ENCODE data around the gene CENPX. TPM values are rescaled to one million over a fixed set of nuclear protein-coding genes. Genes with fewer than 3 reads are reported as not detected.

CENPX gene
- total RNA-seq, 1 experiment from 2014 or later: 187 TPM

DNA sequence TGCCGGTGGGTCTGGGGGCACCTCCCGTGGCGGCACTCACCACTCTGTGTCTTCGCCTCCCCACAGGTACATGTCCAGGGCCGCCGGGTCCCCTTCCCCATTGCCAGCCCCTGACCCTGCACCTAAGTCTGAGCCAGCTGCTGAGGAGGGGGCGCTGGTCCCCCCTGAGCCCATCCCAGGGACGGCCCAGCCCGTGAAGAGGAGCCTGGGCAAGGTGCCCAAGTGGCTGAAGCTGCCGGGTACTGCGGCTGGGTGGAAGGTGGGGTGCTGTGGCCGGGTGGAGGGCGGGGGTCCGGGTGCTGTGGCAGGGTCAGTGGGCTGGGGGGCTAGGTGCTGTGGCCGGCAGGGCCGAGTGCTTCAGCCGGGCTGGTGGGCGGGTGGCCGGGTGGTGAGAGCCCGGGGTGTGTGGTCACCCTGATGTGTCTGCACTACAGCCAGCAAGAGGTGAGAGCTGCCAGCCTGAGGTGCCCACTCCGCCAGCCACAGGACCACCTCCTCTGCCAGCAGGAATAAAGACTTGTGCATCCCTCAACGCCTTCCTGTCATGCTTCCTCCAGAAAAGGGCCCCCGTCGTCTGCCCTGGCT is 5.7 kb downstream of the CENPX start:
- intact Hi-C loops (cut with micrococcal nuclease; ENCODE audit: unreplicated experiment): no loop called here
- Histone ChIP-seq H3K4me1 (ENCODE audit: control insufficient read depth, insufficient read depth, low read length) (peaks cover 36% of the 10 kb centered on the region), H3K27me3 (ENCODE audit: control insufficient read depth, insufficient read depth, low read length) (no peaks in the 10 kb centered on the region), H3K36me3 (ENCODE audit: control insufficient read depth, insufficient read depth, low read length) (no peaks in the 10 kb centered on the region; the same call in 1 of the 2 replicates), H3K4me3 (ENCODE audit: low read depth in 2 of 2, low read length in 2 of 2) (no peak overlapping the region), H3K27ac (ENCODE audit: low read length) (no peak overlapping the region), H3K9me3 (ENCODE audit: control insufficient read depth, insufficient read depth, low read depth, low read length) (no peaks in the 10 kb centered on the region)
- no TSS peak for BruUV-seq (replicated peaks)
- in situ Hi-C loops (cut with HindIII; ENCODE audit: low pct_unique_long_range_greater_than_20kb, low sequenced_read_pairs): no loop called here
- no peak for DNase-seq (ENCODE audit: low read depth, low spot score)
- no peak for ATAC-seq
- POLR2A ChIA-PET: no interaction called here
- TF ChIP-seq CTCF (IDR thresholded peaks at IDR 0.05) (no peak), POLR2AphosphoS5 (IDR thresholded peaks at IDR 0.05; ENCODE audit: low read depth, low read length) (no peak), SIN3A (IDR thresholded peaks at IDR 0.05; ENCODE audit: borderline replicate concordance, insufficient read depth, low read depth, low read length) (no peak), TCF7L2 (IDR thresholded peaks at IDR 0.05; ENCODE audit: low read depth, low read length) (no peak), REST (IDR thresholded peaks at IDR 0.05; ENCODE audit: insufficient read depth in 1 of 2, low read depth in 2 of 2, low read length in 1 of 2) (no peak)
- CTCF ChIA-PET: no interaction called here

DNA sequence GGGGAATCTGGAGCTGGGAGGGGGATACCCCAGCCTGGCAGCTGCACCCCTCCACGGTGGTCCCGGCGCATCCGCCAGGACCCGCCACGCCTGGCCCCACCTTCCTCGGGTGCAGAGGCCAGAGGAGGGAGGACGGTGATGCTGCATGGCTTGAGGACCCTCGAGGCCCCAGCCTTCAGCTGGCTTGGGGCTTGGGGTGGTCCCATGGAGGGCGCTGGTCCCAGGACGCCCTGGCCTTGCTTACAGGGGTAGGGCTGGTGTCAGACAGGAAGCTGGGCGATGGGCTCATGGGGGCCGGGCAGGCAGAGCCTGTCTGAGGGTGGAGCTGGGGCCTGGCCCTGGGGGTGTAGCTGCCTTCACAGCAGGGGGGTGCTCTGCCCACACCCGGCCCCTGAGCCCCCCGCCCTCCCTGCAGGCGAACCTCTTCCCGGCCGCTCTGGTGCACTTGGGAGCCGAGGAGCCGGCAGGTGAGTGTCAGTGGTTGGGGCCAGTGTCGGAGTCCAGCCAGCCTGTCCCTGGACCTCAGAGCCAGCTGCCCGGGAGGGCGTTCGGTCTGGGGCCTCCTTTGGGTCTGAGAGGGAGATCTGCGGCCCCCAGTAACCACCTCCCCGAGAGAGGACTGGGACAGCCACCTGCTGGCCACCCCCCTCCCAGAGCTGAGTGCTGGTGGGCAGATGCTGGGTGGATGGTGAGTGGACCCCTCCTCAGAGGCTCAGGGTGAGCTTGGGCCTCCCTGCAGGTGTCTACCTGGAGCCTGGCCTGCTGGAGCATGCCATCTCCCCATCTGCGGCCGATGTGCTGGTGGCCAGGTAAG is 6.4 kb downstream of the CENPX start:
- BruUV-seq (replicated peaks): no TSS peak
- ChIA-PET POLR2A (interaction anchor here (0.6 kb wide), 1 partner anchor 119 kb away, joined by 3 read pairs; no protein-coding TSS in a partner anchor), CTCF (interaction anchor here (0.6 kb wide), 1 partner anchor 65 kb away, joined by 6 read pairs; no protein-coding TSS in a partner anchor)
- Histone ChIP-seq H3K4me1 (ENCODE audit: control insufficient read depth, insufficient read depth, low read length) (peaks cover 30% of the 10 kb centered on the region), H3K27ac (ENCODE audit: low read length) (no peak overlapping the region), H3K27me3 (ENCODE audit: control insufficient read depth, insufficient read depth, low read length) (no peaks in the 10 kb centered on the region), H3K36me3 (ENCODE audit: control insufficient read depth, insufficient read depth, low read length) (no peaks in the 10 kb centered on the region), H3K4me3 (ENCODE audit: low read depth in 2 of 2, low read length in 2 of 2) (no peak overlapping the region), H3K9me3 (ENCODE audit: control insufficient read depth, insufficient read depth, low read depth, low read length) (no peaks in the 10 kb centered on the region)
- in situ Hi-C loops (cut with HindIII; ENCODE audit: low pct_unique_long_range_greater_than_20kb, low sequenced_read_pairs) (no loop called here), intact Hi-C loops (cut with micrococcal nuclease; ENCODE audit: unreplicated experiment) (no loop called here)
- DNase-seq (ENCODE audit: low read depth, low spot score) (no peak), ATAC-seq (no peak)
- TF ChIP-seq REST (IDR thresholded peaks at IDR 0.05; ENCODE audit: insufficient read depth in 1 of 2, low read depth in 2 of 2, low read length in 1 of 2) (no peak), CTCF (IDR thresholded peaks at IDR 0.05) (no peak), POLR2AphosphoS5 (IDR thresholded peaks at IDR 0.05; ENCODE audit: low read depth, low read length) (no peak), TCF7L2 (IDR thresholded peaks at IDR 0.05; ENCODE audit: low read depth, low read length) (no peak), SIN3A (IDR thresholded peaks at IDR 0.05; ENCODE audit: borderline replicate concordance, insufficient read depth, low read depth, low read length) (no peak)
